HG03432 (cell line): ENCODE results near the gene TRIML1.

Experiments
- ATAC-seq: cut with Tn5 transposase; IDR thresholded peaks from one replicate; pipeline ENCODE4 v1.9.1; 2021; ENCODE audit warnings: mild to moderate bottlenecking, moderate library complexity; ENCODE audit not compliant: unreplicated experiment

Gene TRIML1, protein sequence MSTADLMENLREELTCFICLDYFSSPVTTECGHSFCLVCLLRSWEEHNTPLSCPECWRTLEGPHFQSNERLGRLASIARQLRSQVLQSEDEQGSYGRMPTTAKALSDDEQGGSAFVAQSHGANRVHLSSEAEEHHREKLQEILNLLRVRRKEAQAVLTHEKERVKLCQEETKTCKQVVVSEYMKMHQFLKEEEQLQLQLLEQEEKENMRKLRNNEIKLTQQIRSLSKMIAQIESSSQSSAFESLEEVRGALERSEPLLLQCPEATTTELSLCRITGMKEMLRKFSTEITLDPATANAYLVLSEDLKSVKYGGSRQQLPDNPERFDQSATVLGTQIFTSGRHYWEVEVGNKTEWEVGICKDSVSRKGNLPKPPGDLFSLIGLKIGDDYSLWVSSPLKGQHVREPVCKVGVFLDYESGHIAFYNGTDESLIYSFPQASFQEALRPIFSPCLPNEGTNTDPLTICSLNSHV

DNA sequence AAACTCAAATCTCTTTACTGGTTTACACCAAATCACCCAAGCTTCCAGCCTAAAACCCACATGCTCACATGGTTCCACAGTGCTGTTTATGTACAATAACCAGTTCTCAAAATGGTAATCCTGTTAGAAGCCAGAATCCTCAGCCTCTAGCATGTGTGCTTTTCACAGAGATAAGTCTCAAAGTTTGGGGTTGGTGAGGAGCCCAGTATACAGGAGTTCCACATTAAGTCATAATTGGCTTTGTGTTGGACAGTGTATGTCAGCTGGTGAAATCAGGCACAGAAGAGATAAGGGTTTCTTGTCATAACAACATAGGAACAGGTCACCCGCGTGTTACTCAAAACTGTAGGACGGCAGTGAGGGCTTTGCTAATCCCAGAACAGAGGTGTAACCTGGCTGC is at the start of gene TRIML1:
Gene TRIML1, plus strand, starts transcription at position 301 of the 400 bp plus-strand sequence. CDS start 118 bp downstream, outside the sequence.
- no peak for ATAC-seq

DNA sequence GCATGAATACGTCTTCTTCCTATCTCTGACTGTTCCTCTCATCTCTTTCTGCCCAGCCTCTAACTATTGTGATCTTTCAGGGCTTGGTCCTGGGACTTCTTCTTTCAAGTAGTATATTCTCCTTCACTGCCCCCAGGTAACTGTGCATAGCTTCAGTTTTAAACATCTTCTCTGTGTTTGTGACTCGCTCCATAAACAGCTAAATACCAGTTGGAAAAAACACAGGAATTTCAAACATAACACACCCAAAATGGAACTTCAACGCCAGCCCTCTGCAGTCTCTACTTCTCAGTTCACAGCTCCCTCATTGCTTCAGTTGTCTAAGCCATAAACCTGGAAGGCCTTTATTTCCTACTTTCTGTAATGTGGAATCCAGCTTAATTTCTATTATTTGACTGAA is 46.4 kb upstream of the TRIML1 start:
- no peak for ATAC-seq

DNA sequence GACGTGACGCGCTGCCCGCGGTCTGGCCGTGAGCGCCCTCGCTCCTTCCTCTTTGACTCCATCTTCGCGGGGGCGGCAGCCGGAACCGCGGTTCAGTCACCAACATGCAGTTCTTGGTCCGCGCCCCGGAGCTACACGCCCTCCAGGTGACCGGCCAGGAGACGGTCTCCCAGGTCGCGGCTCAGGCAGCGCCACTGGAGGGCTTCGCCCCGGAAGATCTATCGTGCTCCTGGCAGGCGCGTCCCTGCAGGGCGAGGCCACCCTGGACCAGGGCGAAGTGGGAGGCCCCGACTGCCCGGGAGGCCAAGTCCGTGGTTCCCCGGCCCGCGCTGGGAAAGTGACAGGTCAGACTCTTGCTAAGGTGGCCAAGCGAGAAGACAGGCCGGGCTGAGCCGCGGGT is 32.8 kb upstream of the TRIML1 start:
- no peak for ATAC-seq

DNA sequence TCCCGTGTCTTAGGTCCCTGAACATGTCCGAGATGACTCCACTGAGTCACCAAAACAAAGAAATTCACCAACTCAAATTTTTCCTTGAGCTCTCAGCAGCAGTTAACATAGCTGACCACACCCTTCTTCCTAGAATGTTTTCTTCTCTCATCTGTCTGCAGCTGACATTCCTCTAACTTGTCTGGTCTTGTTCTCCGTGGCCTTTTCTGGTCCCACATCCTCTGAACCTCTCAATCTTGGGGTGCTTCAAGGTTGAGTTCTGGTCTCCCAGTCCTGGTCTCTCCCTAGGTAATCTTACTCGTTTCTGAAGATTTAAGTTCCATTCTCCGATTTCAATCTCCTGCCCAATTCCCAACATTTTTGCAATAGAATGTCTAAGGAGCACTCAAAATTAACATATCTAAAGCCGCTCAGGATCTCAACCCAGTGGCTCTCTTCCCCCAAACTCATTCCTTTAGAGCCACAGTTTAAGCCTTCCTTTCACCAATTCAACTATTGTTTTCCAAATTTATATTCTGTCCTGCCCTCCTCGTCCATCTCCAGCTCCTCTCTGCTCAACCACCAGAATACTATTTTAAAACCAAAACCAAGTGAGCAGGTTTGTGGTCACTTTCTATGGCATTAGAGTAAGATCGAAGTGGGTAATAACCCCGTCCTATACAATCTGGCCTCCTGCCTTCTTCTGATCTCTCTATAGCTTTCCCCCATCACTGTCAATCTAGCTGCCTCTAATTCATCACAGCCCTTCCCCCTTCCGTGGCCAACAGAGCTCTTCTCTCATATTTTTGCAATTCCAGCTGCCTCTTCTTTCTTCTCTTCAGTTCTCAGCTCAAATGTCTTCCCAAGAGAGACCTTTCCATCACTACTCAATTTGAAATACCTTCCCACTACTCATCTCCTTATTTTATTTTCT is 31.1 kb upstream of the TRIML1 start:
- no peak for ATAC-seq

DNA sequence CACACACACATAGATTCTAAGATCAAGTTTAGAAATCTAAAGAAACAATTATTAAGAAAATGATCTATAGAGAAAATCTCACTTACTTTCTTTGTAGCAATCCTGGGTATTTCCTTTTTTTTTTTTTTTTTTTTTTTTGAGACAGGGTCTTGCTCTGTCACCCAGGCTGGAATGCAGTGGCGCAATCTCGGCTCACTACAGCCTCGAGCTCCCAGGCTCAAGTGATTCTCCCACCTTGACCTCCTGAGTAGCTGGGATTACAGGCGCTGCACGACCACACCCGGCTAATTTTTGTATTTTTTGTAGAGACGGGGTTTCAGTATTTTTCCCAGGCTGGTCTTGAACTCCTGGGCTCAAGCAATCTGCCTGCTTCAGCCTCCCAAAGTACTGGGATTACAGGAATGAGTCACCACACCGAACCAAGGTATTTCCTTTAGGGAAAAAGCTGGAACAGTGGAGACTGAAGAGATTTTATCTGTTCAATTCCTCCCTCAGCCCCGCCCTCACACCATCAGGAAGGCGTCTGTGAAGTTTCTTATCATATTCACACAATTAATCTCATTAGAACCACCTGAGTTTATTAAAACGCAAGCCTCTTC is 30.0 kb upstream of the TRIML1 start, which contains the start of gene TRIML2:
Gene TRIML2, minus strand, starts transcription at position 447 of the 599 bp plus-strand sequence. CDS start 4,235 bp downstream, outside the sequence.
- ATAC-seq: no peak

DNA sequence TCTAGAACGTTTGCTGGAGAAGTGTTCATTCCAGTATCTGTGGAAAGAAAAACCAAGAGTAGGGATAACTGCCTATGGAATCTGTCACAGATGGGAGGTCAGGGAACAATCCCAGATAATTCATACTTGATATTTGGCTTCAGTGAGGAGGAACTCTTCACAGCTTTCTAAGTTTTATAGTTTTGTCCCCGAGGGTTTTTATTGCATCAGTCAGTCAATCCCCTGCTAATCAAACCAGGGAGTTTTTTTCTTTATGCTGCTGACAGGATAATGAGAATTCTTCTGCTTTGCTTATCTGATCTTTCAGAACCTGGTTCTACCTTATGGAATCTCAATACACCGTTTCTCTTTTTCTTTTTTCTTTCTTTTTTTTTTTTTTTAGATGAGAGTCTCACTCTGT is 29.2 kb upstream of the TRIML1 start:
- no peak for ATAC-seq

DNA sequence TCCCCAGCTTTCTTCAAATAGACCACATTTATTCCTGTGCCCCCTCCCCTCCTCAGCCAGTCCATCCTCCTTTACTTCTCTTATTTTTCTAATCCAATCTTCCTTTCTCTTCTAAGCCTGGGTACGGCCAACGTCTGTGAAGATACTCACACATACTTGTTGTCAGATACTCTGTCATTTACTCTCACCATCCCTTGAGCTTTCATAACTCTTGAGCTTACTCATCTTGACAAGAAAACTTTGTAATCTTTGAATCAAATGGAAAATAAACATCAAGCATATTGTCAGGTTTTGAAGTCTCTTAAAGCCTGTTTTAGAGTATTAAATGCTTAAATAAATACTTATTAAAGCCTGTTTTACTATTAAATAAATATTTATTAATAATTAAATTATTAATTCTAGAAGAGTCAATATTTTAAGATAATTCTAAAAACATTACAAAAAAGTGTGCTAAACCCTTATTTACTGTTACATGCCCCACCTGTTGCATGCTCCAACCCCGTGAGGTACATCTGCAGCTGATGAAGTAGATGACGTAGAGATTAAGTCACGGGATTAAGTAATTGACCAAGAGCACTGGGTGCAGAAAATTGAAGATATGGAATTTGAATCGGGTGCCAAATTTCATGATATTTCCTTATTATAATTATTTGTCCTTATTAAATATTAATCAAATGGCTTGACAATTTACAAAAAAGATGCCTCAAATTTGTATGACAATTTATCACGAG is 28.3 kb upstream of the TRIML1 start:
- ATAC-seq: no peak

DNA sequence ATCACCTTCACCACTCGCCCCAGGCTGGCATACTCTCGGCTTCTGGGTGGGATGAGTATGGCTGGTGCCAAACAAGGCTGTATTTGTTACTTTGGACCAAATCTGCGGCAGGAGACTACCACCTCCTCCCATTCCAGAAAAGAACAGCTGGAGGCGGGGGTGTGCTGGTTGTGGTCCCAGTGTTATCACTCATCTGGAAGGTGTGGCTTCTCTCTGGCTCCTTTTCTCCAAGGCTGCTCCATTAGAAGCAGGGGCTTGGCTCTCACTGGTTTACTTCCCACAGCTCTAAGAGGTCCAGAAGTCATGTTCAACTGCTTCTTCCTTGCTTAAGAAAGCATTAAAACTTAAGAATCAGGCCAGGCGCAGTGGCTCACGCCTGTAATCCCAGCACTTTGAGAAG is 27.3 kb upstream of the TRIML1 start:
- ATAC-seq: no peak

DNA sequence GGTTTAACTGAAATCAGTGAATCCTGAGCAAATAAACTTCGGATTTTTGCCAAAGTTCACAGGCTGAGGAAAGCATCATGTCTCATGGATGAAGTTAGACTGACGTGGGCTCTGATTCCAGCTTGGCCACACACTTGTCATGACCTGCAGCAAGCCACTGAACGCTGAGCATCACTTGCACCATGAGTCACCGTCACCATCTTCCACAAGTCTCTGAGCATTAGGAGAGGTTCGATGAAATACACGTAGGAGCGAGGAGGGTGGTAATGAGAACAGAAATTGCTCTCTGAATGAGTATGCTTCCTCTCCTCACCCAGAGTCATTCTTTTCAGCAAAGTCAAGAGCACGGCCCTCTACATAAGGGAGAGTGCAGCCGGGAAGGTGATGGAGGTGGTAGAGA is 26.1 kb upstream of the TRIML1 start:
- no peak for ATAC-seq

DNA sequence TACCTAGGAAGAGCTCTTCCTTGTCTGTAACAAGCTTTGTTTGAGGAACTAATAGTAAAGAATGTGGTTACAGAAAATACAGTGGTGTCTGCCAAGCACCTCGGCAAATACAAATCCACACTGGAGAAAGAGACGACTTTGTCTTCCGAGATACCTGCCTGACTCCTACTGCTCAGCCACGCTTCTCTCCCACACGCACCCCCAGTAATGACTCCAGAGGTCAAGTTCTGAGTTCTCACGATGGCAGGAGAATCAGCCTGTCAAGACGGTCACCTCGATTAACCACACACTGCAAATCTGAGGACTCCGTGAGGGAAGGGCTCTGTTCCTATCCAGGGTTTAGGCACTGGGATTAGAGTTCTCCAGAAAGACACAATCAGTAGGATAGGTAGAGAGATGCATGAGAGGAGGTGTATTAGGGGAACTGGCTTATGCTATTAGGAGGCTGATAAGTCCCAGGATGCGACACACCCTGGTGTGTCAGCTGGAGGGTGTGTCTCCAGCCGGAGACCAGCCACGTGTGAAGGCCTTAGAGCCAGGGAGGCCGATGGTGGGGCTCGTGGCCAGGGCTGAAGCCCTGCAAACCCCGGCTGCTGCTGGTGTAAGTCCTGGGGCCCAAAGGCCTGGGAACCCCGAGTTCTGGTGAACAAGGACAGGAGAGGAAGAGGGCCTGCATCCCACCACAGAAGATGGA is 21.5 kb upstream of the TRIML1 start:
- no peak for ATAC-seq

DNA sequence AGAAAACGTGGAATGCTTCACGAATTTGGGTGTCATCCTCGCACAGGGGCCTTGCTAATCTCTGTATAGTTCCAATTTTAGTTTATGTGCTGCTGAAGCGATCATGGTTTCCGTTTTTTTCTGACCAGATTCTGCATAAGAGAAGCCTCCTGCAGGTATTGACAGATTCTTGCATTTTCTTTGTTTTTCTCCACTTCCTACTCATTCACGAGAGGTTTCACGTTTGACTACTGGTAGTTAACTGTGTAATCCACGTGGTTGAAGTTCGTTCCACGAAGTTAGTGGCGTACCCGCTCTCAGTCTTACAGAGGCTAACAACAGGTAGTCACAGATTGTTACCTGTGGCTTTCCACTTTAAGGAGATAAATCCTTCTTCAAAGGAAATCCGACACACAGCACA is 17.7 kb upstream of the TRIML1 start:
- no peak for ATAC-seq

DNA sequence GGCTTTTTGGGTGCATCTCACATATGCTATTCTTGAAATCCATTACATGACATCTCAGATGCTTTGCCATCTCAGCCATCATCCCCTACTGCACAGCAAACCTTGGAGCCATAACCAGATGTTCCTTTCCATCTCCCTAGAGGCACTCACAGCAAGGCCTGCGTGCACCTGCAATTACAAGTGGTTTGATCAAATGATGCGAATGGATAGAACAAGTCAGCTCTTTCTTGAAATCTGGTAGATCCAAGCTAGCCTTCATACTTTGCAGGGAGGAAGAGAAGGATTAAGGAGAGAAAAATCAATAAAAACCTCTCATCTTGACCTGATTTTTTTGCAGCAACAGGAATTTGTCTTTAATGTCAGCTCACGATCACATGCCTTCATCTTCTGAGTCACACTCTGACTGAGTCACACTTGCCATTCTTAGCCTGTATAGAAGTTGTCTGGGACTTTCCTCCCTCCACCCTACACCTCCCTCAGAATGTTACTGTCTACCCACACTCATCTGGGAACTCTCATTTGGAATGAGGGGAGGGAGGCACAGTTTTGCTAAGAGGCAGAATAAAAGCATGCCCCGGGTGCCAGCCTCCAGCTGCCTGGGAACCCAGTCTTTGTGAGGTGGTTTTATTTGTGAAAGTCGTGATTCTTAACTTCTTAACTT is 11.9 kb upstream of the TRIML1 start:
- ATAC-seq: peak; percentile 67

DNA sequence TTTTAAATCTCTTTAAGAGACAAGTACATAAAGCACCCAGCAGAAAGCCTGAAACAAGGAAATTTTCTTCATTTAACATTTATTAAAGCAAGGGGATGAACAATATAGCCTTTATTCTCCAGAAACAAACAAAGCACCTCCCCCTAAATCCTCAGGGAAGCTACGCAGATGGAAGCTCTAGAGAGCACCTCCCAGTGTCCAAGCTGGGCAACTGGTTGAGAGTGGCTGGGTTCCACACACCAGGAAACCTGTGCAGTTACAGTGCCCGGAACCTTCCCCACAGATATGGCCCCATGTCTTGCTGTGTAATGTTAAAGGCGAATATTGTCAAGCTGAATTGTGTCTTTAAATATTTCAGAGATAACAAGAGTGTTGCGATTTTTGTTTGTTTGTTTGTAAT is 8.9 kb upstream of the TRIML1 start:
- ATAC-seq: no peak

DNA sequence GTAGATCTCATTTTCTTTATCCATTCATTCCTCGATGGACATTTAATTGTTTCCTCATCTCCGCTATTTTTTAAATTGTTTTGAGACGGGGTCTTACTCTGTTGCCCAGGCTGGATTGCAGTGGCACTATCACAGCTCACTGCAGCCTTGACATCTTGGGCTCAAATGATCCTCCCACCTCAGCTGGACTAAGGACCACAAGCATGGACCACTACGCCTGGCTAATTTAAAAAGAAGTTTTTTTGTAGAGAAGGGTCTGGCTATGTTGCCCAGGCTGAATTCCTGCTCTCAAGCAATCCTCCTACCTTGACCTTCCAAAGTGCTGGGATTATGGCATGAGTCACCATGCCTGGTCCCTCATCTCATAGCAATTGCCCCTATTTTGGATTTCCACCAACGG is 7.0 kb upstream of the TRIML1 start:
- ATAC-seq: no peak

DNA sequence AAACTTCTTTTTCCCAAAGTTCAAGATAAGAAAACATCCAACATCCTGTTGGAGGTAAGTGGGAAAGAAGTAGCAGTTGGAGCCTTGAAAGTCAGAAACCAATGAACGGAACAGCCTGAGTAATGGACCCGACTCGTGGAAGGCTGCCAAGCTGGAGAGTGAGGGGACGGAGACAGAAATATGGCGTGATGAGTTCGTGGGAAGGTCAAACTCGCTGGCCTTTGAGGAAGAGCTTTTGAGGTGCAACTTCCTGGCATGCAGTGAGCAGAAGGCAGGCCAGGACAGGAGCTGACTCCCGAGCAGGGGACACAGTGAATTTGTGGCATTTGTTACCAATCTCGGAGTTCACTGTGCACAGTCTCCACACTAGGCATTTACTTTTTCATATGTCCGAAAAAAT is 1.0 kb upstream of the TRIML1 start:
- ATAC-seq: no peak

DNA sequence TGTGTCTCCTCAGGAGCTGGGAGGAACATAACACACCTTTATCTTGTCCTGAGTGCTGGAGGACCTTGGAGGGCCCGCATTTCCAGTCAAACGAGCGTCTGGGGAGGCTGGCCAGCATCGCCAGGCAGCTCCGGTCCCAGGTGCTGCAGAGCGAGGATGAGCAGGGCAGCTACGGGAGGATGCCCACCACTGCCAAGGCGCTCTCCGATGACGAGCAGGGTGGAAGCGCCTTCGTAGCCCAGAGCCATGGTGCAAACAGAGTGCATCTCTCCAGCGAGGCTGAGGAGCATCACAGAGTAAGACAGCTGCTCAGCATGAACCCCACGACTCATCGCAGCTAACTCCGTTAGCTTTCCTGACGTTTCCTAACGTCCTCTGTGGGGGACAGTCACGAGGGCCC is 430 bp downstream of the TRIML1 start:
- ATAC-seq: no peak

DNA sequence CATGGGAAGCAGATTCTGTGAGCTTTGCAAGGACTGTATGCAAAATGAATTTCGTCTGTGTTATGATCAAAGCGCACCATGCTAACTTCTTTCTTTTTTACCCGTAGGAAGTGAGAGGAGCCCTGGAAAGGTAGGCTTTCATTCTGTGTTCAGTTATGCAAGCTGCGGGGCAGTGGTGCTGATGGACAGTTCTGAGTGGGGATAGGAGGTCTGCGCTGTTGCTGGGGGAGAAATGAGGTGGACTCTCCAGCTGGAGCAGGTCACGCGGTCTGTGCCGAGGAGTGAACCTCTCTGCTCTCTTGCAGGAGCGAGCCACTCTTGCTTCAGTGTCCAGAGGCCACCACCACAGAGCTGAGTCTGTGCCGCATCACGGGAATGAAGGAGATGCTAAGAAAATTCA is 4.5 kb downstream of the TRIML1 start:
- ATAC-seq: no peak

DNA sequence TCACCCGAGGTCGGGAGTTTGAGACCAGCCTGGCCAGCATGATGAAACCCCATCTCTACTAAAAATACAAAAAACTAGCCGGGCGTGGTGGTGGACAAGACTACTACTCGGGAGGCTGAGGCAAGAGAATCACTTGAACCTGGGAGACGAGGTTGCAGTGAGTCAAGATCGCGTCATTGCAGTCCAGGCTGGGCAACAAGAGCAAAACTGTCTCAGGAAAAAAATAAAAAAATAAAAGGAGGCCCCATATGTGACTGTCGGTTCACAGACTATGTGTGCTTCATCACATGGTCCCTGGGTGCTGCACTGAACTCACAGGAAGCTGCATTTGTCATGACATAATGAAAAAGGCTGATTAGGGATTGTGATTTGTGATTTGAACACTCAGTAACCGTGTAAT is 6.4 kb downstream of the TRIML1 start:
- no peak for ATAC-seq

DNA sequence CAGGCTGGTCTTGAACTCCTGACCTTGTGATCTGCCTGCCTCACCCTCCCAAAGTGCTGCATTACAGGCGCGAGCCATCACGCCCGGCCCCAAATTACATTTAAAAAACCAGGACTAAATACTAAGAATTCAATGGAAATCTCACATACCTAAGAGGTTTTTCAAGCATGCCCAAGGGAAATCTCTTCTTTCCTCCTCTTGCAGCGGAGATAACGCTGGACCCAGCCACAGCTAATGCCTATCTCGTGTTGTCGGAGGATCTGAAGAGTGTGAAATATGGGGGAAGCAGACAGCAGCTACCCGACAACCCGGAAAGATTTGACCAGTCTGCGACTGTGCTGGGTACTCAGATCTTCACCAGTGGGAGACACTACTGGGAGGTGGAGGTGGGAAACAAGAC is 7.4 kb downstream of the TRIML1 start:
- ATAC-seq: no peak

DNA sequence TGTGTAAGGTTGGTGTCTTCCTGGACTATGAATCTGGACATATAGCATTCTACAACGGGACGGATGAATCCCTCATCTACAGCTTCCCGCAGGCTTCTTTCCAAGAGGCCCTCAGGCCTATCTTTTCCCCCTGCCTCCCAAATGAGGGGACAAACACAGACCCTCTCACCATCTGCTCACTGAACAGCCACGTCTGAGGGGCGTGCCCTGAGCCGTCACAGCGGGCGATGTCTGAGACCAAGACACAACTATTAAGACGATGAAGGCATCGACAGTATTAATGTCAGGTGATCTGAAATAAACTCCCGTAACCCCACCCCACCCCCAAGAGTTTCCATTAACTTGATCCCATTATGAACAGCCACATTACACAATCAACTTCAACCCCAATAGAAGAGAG is 7.9 kb downstream of the TRIML1 start:
- ATAC-seq: no peak
